ENCODE data around the gene CD9. TPM values are rescaled to one million over a fixed set of nuclear protein-coding genes. Genes with fewer than 3 reads are reported as not detected.

The CD9 gene
- total and polyA plus RNA-seq, 2 of the 8 experiments (the other 6 are each of a cell fraction or from before 2014, with no cell fraction given), result 168 to 319 TPM

DNA sequence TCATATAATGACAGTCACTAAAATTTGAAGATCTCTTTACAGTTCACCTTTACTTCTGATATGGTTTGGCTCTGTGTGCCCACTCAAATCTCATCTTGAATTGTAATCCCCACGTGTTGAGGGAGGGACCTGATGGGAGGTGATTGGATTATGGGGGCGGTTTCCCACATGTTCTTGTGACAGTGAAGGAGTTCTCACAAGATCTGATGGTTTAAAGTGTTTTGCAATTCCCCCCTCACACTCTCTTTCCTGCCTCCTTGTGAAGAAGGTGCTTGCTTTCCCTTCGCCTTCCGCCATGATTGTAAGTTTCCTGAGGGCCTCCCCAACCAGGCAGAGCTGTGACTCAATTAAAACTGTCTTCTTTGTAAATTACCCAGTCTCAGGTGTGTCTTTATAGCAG lies 27.3 kb upstream of the CD9 start:
- DNase-seq (ENCODE audit: low read depth in 1 of 2, low spot score in 2 of 2), result no peak
- H2BK12ac ChIP-seq (ENCODE audit: low read depth, low read length), result no peak overlapping the region
- H3K36me3 ChIP-seq (ENCODE audit: control insufficient read depth in 2 of 4, insufficient read depth in 4 of 4, low read length in 3 of 4), result no peaks in the 10 kb centered on the region
- H2BK120ac ChIP-seq (replicated peaks; ENCODE audit: low read depth, low read length), result no peak overlapping the region
- TF ChIP-seq MAFK (IDR thresholded peaks at IDR 0.05; ENCODE audit: low read depth, low read length), result no peak
- no peak overlapping the region for H3K4me2 ChIP-seq (ENCODE audit: insufficient read depth in 1 of 2, low read depth in 2 of 2, low read length in 2 of 2)
- no peak overlapping the region for H3K56ac ChIP-seq (replicated peaks; ENCODE audit: insufficient read length, low read depth, low read length)
- no peaks in the 10 kb centered on the region for H4K20me1 ChIP-seq (replicated peaks in 1 of 2; ENCODE audit: control insufficient read depth in 1 of 2, insufficient read depth in 2 of 2, low read length in 2 of 2)
- H3K4me1 ChIP-seq (replicated peaks in 1 of 4; ENCODE audit: control insufficient read depth in 3 of 4, insufficient read depth in 4 of 4, low read length in 3 of 4), result no peaks in the 10 kb centered on the region
- no peaks in the 10 kb centered on the region for H3K27me3 ChIP-seq (replicated peaks in 1 of 4; ENCODE audit: control insufficient read depth in 3 of 4, extremely low read depth in 1 of 4, insufficient read depth in 3 of 4, low read length in 3 of 4)
- no peak overlapping the region for H4K91ac ChIP-seq (replicated peaks; ENCODE audit: insufficient read length, low read length)
- H3K18ac ChIP-seq (ENCODE audit: extremely low read depth, low read length), result no peak overlapping the region
- H3K14ac ChIP-seq (ENCODE audit: insufficient read length), result no peak overlapping the region
- H3K9ac ChIP-seq (replicated peaks in 1 of 4; ENCODE audit: extremely low read depth in 1 of 4, low read depth in 3 of 4, low read length in 3 of 4), result no peak overlapping the region
- no peaks in the 10 kb centered on the region; a peak in 1 of 4 replicates for H3K9me3 ChIP-seq (ENCODE audit: insufficient read depth in 2 of 2, low read depth in 1 of 2, low read length in 1 of 2)
- H3K23ac ChIP-seq (ENCODE audit: insufficient read length), result no peak overlapping the region
- no peak overlapping the region for H3K4me3 ChIP-seq (ENCODE audit: extremely low read depth in 1 of 4, insufficient read depth in 2 of 4, low read depth in 3 of 4, low read length in 4 of 4)
- H4K5ac ChIP-seq (ENCODE audit: insufficient read length, low read depth, low read length), result no peak overlapping the region
- no peak overlapping the region for H4K8ac ChIP-seq (ENCODE audit: extremely low read depth, insufficient read depth, low read length)
- ChIA-PET CTCF (ENCODE audit: partially characterized antibody) (interaction anchor here (0.9 to 1.1 kb wide), 2 partner anchors 57 to 108 kb away, joined by 3 read pairs; no protein-coding TSS in a partner anchor), POLR2A (ENCODE audit: partially characterized antibody) (interaction anchor here (0.7 kb wide), 1 partner anchor 64 kb away, joined by 4 read pairs; no protein-coding TSS in a partner anchor)
- H2BK20ac ChIP-seq (ENCODE audit: low read length), result no peak overlapping the region
- H3K27ac ChIP-seq (ENCODE audit: low read depth, low read length), result no peak overlapping the region
- no peak overlapping the region for H2BK5ac ChIP-seq (ENCODE audit: low read depth, low read length)
- H2AK5ac ChIP-seq (ENCODE audit: low read depth, low read length), result no peak overlapping the region
- no peak overlapping the region for H3K4ac ChIP-seq (replicated peaks; ENCODE audit: insufficient read length, low read depth, low read length)
- no peaks in the 10 kb centered on the region for H3K79me1 ChIP-seq (ENCODE audit: low read depth, low read length)
- no peak overlapping the region for H2AFZ ChIP-seq (ENCODE audit: low read length)
- H3K79me2 ChIP-seq (ENCODE audit: control insufficient read depth in 1 of 2, insufficient read depth in 2 of 2, low read length in 2 of 2), result no peaks in the 10 kb centered on the region
- no peak for FAIRE-seq
- no peaks in the 10 kb centered on the region for H3K23me2 ChIP-seq (ENCODE audit: low read depth, low read length)
- WGBS, 2 experiments (ENCODE audit: extremely low coverage in 1 of 2, insufficient coverage in 1 of 2, insufficient read length in 1 of 2, insufficient replicate concordance in 2 of 2, low coverage in 1 of 2, low lambda C conversion rate in 2 of 2, missing lambda C conversion rate in 1 of 2), result 74% methylated on average over 4 of the region's 4 CpGs; no CpG with 5 or more reads in 1 of the 2 experiments
- H2BK15ac ChIP-seq (ENCODE audit: low read length), result no peak overlapping the region

Data from H1 (cell line).